A673 (cell line): ENCODE data around the gene CEP85L.

Experiments used
- CTCF ChIP-seq: fragments of 300-800, 200-600 bp; sonication (generic); conservative IDR thresholded peaks from 2 replicates; pipeline ENCODE4 v1.5.1; 2017; ENCODE audit warnings: low read depth, mild to moderate bottlenecking, antibody characterized with exemption, low read length, moderate library complexity, mixed read lengths
- EZH2 ChIP-seq: fragments of 200-600 bp; sonication (generic); IDR thresholded peaks from 2 replicates; pipeline ENCODE4 v1.6.1; 2017; ENCODE audit warnings: borderline replicate concordance, low read depth, mild to moderate bottlenecking, mixed read lengths, antibody characterized with exemption, low read length; ENCODE audit not compliant: poor library complexity, severe bottlenecking

GRCh38 chr6:118524686-118525085 is 126.7 kb downstream of the CEP85L start:
- TF ChIP-seq CTCF (no peak), EZH2 (no peak)
